AG09309 (cell line): Measurements from ENCODE around the gene PADI3.
"Not testable (repeated sequence)": the region's sequence is repeated elsewhere in the genome, so short reads cannot be mapped to it uniquely, and the experiment has no call there.

Experiments used
- DNase-seq: peaks from one replicate; pipeline ENCODE4 v3.0.0-alpha.2; 2010; ENCODE audit warnings: low read depth
- H3K4me3 ChIP-seq: 2 replicates; pipeline ENCODE4 v1.5.1; 2011; ENCODE audit warnings: mild to moderate bottlenecking, low read depth, low read length, moderate library complexity; ENCODE audit not compliant: control insufficient read depth
- TF ChIP-seq, protein P1 (sequence below): IDR thresholded peaks from 2 replicates; pipeline ENCODE4 v1.5.1; 2011; ENCODE audit warnings: mild to moderate bottlenecking, low read depth, low read length, inconsistent platforms; ENCODE audit not compliant: insufficient read depth, control insufficient read depth; ENCODE audit errors: missing control alignments

PADI3 gene

GRCh38 chr1:17239420-17239819 is 9.5 kb upstream of the PADI3 start:
- TF ChIP-seq, protein P1, sequence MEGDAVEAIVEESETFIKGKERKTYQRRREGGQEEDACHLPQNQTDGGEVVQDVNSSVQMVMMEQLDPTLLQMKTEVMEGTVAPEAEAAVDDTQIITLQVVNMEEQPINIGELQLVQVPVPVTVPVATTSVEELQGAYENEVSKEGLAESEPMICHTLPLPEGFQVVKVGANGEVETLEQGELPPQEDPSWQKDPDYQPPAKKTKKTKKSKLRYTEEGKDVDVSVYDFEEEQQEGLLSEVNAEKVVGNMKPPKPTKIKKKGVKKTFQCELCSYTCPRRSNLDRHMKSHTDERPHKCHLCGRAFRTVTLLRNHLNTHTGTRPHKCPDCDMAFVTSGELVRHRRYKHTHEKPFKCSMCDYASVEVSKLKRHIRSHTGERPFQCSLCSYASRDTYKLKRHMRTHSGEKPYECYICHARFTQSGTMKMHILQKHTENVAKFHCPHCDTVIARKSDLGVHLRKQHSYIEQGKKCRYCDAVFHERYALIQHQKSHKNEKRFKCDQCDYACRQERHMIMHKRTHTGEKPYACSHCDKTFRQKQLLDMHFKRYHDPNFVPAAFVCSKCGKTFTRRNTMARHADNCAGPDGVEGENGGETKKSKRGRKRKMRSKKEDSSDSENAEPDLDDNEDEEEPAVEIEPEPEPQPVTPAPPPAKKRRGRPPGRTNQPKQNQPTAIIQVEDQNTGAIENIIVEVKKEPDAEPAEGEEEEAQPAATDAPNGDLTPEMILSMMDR = no peak
- H3K4me3 ChIP-seq = no peak overlapping the region
- DNase-seq = peak; percentile 64

GRCh38 chr1:17241011-17241779 is 7.7 kb upstream of the PADI3 start:
- DNase-seq, H3K4me3 ChIP-seq: not testable (repeated sequence)

DNA sequence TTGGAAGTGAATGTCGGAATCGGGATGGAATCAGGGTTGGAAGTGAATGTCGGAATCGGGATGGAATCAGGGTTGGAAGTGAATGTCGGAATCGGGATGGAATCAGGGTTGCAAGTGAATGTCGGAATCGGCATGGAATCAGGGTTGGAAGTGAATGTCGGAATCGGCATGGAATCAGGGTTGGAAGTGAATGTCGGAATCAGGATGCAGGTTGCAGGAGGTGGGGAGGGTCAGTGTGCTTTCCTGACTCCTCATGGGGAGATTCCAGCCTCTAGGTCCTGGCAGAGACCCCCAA is 7.2 kb upstream of the PADI3 start:
- not testable (repeated sequence) for DNase-seq, H3K4me3 ChIP-seq

GRCh38 chr1:17243274-17243673 is 5.6 kb upstream of the PADI3 start:
- H3K4me3 ChIP-seq = no peak overlapping the region
- TF ChIP-seq, protein P1 = no peak
- DNase-seq = no peak

DNA sequence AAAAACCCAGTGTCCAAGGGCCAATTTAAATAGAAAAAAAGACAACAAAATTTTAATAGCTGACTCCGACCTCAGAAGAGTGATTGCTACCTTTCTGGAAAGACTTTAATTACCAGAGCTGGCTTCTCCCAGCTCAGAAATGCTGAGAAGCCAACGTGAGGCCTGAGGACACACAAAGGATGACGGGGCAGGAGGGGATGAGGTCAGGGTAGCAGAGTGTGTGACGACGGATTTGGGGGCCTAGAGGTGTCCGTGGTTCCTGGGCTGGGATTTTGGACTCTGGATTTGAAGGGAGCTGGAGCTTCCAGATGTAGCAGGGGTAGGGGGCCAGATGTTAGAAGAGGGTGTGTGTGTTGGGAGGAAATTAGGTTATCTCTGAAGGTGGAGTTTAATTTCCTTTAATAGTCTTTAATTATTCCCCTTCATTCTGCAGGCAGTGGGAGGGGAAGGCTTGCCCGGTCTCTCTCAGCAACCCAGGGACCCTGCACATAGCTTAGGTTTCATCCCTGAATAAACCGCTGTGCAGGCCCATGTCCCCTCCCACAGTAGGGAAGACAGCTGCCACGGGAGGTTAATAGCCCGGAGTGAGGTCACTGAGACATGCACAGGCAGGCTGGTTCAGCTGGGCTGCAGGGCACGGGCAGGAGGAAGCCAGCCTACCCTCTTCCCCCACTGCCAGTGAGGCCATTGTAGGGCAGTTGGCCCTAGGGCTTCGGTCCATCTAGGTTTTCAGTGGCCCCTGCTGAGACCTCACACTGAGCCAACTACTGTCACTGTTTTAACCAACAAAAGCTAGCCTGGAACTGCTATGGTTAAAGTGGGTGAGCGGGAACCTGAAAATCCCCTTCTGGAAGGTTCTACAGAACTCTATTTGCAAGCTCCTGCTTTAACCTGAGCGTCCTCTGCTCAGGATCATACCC is 3.8 kb upstream of the PADI3 start:
- no peak for DNase-seq
- TF ChIP-seq, protein P1 = no peak
- no peak overlapping the region for H3K4me3 ChIP-seq

DNA sequence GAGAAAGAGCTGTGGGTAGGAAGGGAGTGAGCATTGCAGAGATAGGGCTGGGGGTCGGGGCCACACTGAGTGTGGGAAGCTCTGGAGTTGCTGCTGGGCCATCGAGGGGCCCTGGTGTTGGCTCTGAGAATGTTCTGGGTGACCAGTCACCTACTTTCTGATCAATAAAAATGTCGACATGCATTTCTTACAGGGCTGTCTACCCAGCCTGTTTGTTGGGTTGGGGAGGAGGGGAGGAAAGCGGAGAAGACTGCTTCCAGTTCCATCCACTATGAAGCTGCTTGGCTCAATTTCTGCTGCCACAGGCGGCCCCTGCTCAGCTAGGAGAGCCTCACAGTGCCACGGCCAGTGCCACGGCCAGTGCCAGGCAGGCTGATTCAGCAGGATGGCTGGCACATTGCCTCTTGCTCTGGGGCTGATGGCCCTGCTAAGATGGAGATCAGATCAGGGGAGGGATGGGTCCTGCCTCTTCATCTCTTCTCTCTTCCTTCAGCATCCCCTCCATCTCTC is 3.0 kb upstream of the PADI3 start:
- no peak for DNase-seq
- TF ChIP-seq, protein P1 = no peak
- no peak overlapping the region for H3K4me3 ChIP-seq

DNA sequence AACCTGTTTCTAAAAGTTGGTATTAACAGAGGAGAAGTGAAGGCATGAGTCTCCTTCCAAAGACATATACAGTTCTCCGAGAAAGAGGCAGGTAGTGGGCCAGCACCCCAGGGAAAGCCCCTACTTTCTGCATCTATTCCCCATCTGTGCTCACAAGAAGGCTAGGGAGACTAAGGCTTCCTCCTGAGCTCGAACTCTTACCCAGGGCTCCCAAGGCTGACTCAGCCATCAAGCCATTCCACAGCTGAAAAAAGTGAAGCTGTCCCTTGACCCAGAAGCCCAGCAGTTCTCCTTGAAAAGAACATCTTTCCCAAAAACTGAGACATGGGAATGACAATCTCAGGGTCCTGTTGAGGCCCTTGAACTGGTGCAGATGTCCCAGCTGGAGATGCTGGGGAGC is 1.9 kb upstream of the PADI3 start:
- no peak for DNase-seq
- TF ChIP-seq, protein P1 = no peak
- no peak overlapping the region for H3K4me3 ChIP-seq
